ENCODE data around the gene CDR2.

The CDR2 gene

DNA sequence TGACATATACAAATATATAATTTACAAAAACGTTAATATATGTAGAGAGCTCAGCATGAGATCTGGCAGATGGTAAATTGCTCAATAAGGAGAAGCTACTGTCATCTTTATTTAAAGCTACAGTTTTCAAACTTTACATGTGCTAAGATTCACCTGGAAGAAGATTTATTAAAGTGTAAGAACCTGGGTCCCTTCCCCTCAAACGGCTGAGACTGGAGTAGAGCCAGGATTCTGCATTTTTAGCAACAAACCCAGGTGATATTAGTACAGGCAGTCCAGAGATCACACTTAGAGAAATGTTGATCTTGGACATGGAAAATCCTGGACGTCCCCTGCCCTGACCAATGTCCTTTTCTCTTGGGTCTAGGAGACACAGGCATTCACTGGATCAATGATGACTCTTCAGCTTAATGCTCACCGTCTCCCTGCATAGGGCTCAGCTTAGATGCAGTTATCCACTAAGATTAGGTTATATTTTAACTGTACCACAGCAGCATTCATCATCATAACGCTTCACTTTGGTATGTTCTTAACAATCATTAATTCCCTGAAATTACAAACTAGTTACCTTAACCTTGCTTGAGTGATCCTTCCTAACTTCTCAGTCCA lies 20.4 kb downstream of the CDR2 start:
- Histone ChIP-seq H3K4me2 (ENCODE audit: low read length) (no peak overlapping the region), H3K9me3 (ENCODE audit: control insufficient read depth, insufficient read depth, low read length) (no peaks in the 10 kb centered on the region), H4K20me1 (ENCODE audit: control insufficient read depth, insufficient read depth, low read depth, low read length) (peaks cover 4% of the 10 kb centered on the region; the same call in 1 of the 2 replicates), H3K27me3 (ENCODE audit: control insufficient read depth, low read length) (no peaks in the 10 kb centered on the region), H3K9me2 (replicated peaks; ENCODE audit: control insufficient read depth, low read length) (no peaks in the 10 kb centered on the region; the same call in 1 of the 2 replicates), H3F3A (ENCODE audit: control insufficient read depth, insufficient read depth) (peaks cover 12% of the 10 kb centered on the region), H3K4me3 (ENCODE audit: low read length) (no peak overlapping the region), H3K4me1 (ENCODE audit: control insufficient read depth, low read length) (peaks cover 27% of the 10 kb centered on the region), H3K27ac (ENCODE audit: low read depth, low read length) (no peak overlapping the region), H3K36me3 (ENCODE audit: control insufficient read depth, low read length) (peaks cover 67% of the 10 kb centered on the region), H3K79me2 (ENCODE audit: control insufficient read depth, low read length) (peaks cover 39% of the 10 kb centered on the region)
- TF ChIP-seq EZH2phosphoT487 (IDR thresholded peaks at IDR 0.05; ENCODE audit: borderline replicate concordance, low read length), result no peak
- TF ChIP-seq, protein P1, sequence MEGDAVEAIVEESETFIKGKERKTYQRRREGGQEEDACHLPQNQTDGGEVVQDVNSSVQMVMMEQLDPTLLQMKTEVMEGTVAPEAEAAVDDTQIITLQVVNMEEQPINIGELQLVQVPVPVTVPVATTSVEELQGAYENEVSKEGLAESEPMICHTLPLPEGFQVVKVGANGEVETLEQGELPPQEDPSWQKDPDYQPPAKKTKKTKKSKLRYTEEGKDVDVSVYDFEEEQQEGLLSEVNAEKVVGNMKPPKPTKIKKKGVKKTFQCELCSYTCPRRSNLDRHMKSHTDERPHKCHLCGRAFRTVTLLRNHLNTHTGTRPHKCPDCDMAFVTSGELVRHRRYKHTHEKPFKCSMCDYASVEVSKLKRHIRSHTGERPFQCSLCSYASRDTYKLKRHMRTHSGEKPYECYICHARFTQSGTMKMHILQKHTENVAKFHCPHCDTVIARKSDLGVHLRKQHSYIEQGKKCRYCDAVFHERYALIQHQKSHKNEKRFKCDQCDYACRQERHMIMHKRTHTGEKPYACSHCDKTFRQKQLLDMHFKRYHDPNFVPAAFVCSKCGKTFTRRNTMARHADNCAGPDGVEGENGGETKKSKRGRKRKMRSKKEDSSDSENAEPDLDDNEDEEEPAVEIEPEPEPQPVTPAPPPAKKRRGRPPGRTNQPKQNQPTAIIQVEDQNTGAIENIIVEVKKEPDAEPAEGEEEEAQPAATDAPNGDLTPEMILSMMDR (IDR thresholded peaks at IDR 0.05; ENCODE audit: low read depth, low read length, poor library complexity, severe bottlenecking), result no peak

DNA sequence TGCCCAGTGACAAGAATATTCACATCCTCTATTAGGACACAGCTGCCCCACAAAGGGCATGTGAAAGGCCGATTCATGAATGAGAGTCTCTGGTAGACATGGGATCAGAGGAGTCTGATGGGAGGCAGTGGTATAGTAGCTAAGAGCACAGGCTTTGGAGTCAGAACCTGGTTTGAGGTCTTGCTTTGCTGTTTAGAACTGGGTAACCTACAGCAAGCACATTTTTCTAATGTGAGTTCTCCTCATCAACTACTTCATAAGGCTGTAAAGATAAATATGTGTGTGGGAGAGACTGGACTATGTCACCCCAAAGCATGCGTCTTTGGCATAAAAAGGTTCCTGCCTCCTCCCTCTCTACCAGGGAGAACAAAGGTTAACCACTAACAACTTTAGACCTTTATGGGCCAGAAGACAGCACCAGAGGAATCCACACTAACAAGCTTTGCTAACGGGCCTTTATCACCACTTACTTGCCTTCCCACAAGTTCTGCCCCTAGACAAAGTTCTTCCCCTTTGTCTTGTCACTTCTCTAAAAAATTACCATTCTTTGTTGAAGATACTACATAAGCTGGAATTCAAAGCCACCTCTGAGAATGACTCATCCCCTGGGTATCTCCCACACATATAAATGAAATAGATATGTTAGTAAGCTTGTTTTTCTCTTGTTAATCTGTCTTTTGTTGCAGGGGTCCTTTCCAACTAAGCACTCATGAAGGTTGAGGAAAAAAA lies 21.1 kb downstream of the CDR2 start:
- TF ChIP-seq EZH2phosphoT487 (IDR thresholded peaks at IDR 0.05; ENCODE audit: borderline replicate concordance, low read length), result no peak
- TF ChIP-seq, protein P1 (IDR thresholded peaks at IDR 0.05; ENCODE audit: low read depth, low read length, poor library complexity, severe bottlenecking), result no peak
- no peak overlapping the region for H3K4me3 ChIP-seq (ENCODE audit: low read length)

GRCh38 chr16:22352723-22353122 lies 21.7 kb downstream of the CDR2 start:
- Histone ChIP-seq H3K9me3 (ENCODE audit: control insufficient read depth, insufficient read depth, low read length) (no peaks in the 10 kb centered on the region), H4K20me1 (ENCODE audit: control insufficient read depth, insufficient read depth, low read depth, low read length) (no peaks in the 10 kb centered on the region), H3K4me1 (ENCODE audit: control insufficient read depth, low read length) (peaks cover 15% of the 10 kb centered on the region), H3K27ac (ENCODE audit: low read depth, low read length) (no peak overlapping the region), H3K36me3 (ENCODE audit: control insufficient read depth, low read length) (peaks cover 72% of the 10 kb centered on the region), H3K27me3 (ENCODE audit: control insufficient read depth, low read length) (no peaks in the 10 kb centered on the region), H3K9me2 (replicated peaks; ENCODE audit: control insufficient read depth, low read length) (no peaks in the 10 kb centered on the region; the same call in 1 of the 2 replicates), H3K4me3 (ENCODE audit: low read length) (no peak overlapping the region), H3K79me2 (ENCODE audit: control insufficient read depth, low read length) (peaks cover 30% of the 10 kb centered on the region), H3K4me2 (ENCODE audit: low read length) (no peak overlapping the region), H3F3A (ENCODE audit: control insufficient read depth, insufficient read depth) (peaks cover 1% of the 10 kb centered on the region)
- TF ChIP-seq EZH2phosphoT487 (IDR thresholded peaks at IDR 0.05; ENCODE audit: borderline replicate concordance, low read length), result no peak
- TF ChIP-seq, protein P1 (IDR thresholded peaks at IDR 0.05; ENCODE audit: low read depth, low read length, poor library complexity, severe bottlenecking), result no peak

More for the DNA sequence above, 21.1 kb downstream of the CDR2 start:
- no peak overlapping the region for H3K27ac ChIP-seq (ENCODE audit: low read depth, low read length)
- no peaks in the 10 kb centered on the region for H3K9me3 ChIP-seq (ENCODE audit: control insufficient read depth, insufficient read depth, low read length)
- no peaks in the 10 kb centered on the region for H3K27me3 ChIP-seq (ENCODE audit: control insufficient read depth, low read length)
- peaks cover 37% of the 10 kb centered on the region for H3K79me2 ChIP-seq (ENCODE audit: control insufficient read depth, low read length)
- H3K9me2 ChIP-seq (replicated peaks; ENCODE audit: control insufficient read depth, low read length), result no peaks in the 10 kb centered on the region; the same call in 1 of the 2 replicates
- H3K4me1 ChIP-seq (ENCODE audit: control insufficient read depth, low read length), result peaks cover 21% of the 10 kb centered on the region
- no peak overlapping the region for H3K4me2 ChIP-seq (ENCODE audit: low read length)
- peaks cover 74% of the 10 kb centered on the region for H3K36me3 ChIP-seq (ENCODE audit: control insufficient read depth, low read length)
- H4K20me1 ChIP-seq (ENCODE audit: control insufficient read depth, insufficient read depth, low read depth, low read length), result peaks cover 4% of the 10 kb centered on the region; the same call in 1 of the 2 replicates
- H3F3A ChIP-seq (ENCODE audit: control insufficient read depth, insufficient read depth), result peaks cover 8% of the 10 kb centered on the region
